Measurements from ENCODE around the gene SUSD1. TPM values are rescaled to one million over a fixed set of nuclear protein-coding genes. Genes with fewer than 3 reads are reported as not detected.

Gene SUSD1
- total RNA-seq, 1 donor from 2014 or later, result 16.6 TPM

DNA sequence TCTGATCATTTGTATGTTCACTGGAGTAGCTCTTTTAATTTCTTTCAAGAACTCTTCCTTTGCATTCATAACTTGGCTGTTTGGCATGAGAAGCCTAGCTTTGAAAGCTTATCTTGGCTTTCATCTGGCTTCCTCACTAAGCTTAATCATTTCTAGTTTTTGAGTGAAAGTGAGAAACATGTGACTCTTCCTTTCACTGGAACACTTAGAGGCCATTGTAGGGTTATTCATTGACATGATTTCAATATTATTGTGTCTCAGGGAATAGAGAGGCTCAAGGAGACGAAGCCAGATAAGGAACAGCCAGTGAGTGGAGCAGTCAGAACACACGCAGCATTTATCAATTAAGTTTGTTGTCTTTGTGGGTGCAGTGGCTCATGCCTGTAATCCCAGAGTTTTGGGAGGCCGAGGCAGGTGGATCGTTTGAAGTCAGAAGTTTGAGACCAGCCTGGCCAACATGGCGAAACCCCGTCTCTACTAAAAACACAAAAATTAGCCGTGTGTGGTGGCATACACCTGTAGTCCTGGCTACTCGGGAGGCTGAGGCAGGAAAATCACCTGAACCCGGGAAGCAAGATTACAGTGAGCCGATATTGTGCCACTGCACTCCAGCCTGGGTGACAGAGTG lies 180.2 kb downstream of the SUSD1 start:
- H3K4me1 ChIP-seq (ENCODE audit: insufficient read depth, low read length), result peaks cover 6% of the 10 kb centered on the region
- no peak overlapping the region for H2AFZ ChIP-seq (ENCODE audit: low read depth, low read length)
- no peak overlapping the region for H3K27ac ChIP-seq (ENCODE audit: low read depth, low read length)
- H3K27ac Mint-ChIP-seq (ENCODE audit: unreplicated experiment), result no peak overlapping the region
- no peaks in the 10 kb centered on the region for H3K36me3 ChIP-seq (ENCODE audit: insufficient read depth, low read length)
- no peaks in the 10 kb centered on the region for H3K27me3 ChIP-seq (ENCODE audit: insufficient read depth, low read length)
- peaks cover 1% of the 10 kb centered on the region for H3K27me3 Mint-ChIP-seq (ENCODE audit: low read depth, unreplicated experiment)
- no peaks in the 10 kb centered on the region for H4K20me1 ChIP-seq (ENCODE audit: insufficient read depth, low read length)
- no peak overlapping the region for H3K4me2 ChIP-seq (ENCODE audit: low read length)
- DNase-seq (ENCODE audit: low read depth) (peak; percentile 32), FAIRE-seq (no peak)
- H3K4me3 Mint-ChIP-seq (ENCODE audit: unreplicated experiment), result no peak overlapping the region
- no peaks in the 10 kb centered on the region for H3K9me3 Mint-ChIP-seq (ENCODE audit: unreplicated experiment)
- no peak for TF ChIP-seq EZH2 (IDR thresholded peaks at IDR 0.05; ENCODE audit: insufficient read depth, low read length)
- TF ChIP-seq, protein P1, sequence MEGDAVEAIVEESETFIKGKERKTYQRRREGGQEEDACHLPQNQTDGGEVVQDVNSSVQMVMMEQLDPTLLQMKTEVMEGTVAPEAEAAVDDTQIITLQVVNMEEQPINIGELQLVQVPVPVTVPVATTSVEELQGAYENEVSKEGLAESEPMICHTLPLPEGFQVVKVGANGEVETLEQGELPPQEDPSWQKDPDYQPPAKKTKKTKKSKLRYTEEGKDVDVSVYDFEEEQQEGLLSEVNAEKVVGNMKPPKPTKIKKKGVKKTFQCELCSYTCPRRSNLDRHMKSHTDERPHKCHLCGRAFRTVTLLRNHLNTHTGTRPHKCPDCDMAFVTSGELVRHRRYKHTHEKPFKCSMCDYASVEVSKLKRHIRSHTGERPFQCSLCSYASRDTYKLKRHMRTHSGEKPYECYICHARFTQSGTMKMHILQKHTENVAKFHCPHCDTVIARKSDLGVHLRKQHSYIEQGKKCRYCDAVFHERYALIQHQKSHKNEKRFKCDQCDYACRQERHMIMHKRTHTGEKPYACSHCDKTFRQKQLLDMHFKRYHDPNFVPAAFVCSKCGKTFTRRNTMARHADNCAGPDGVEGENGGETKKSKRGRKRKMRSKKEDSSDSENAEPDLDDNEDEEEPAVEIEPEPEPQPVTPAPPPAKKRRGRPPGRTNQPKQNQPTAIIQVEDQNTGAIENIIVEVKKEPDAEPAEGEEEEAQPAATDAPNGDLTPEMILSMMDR (IDR thresholded peaks at IDR 0.05; ENCODE audit: insufficient read depth, low read depth, low read length), result no peak
- no peaks in the 10 kb centered on the region for H3K9me3 ChIP-seq (ENCODE audit: insufficient read depth, low read depth, low read length)
- peaks cover 19% of the 10 kb centered on the region for H3K4me1 Mint-ChIP-seq (ENCODE audit: low read depth, unreplicated experiment)
- H3K79me2 ChIP-seq (ENCODE audit: insufficient read depth, low read length), result no peaks in the 10 kb centered on the region
- no peak overlapping the region for H3K4me3 ChIP-seq (ENCODE audit: insufficient read depth, low read depth, low read length)
- H3K9ac ChIP-seq (ENCODE audit: low read length), result no peak overlapping the region
- no peaks in the 10 kb centered on the region for H3K36me3 Mint-ChIP-seq (ENCODE audit: low read depth, unreplicated experiment)

GRCh38 chr9:111993319-111993718 lies 181.8 kb downstream of the SUSD1 start:
- Histone ChIP-seq H3K27me3 (ENCODE audit: insufficient read depth, low read length) (no peaks in the 10 kb centered on the region), H4K20me1 (ENCODE audit: insufficient read depth, low read length) (no peaks in the 10 kb centered on the region), H3K9me3 (ENCODE audit: insufficient read depth, low read depth, low read length) (no peaks in the 10 kb centered on the region), H3K36me3 (ENCODE audit: insufficient read depth, low read length) (no peaks in the 10 kb centered on the region), H3K27ac (ENCODE audit: low read depth, low read length) (no peak overlapping the region), H3K9ac (ENCODE audit: low read length) (no peak overlapping the region), H3K4me1 (ENCODE audit: insufficient read depth, low read length) (peaks cover 6% of the 10 kb centered on the region), H3K4me2 (ENCODE audit: low read length) (no peak overlapping the region), H3K4me3 (ENCODE audit: insufficient read depth, low read depth, low read length) (no peak overlapping the region), H2AFZ (ENCODE audit: low read depth, low read length) (no peak overlapping the region), H3K79me2 (ENCODE audit: insufficient read depth, low read length) (no peaks in the 10 kb centered on the region)
- no peak for DNase-seq (ENCODE audit: low read depth)
- no peaks in the 10 kb centered on the region for H3K36me3 Mint-ChIP-seq (ENCODE audit: low read depth, unreplicated experiment)
- peaks cover 19% of the 10 kb centered on the region for H3K4me1 Mint-ChIP-seq (ENCODE audit: low read depth, unreplicated experiment)
- TF ChIP-seq EZH2 (IDR thresholded peaks at IDR 0.05; ENCODE audit: insufficient read depth, low read length), result no peak
- TF ChIP-seq, protein P1 (IDR thresholded peaks at IDR 0.05; ENCODE audit: insufficient read depth, low read depth, low read length), result no peak
- no peak overlapping the region for H3K27ac Mint-ChIP-seq (ENCODE audit: unreplicated experiment)
- no peak for FAIRE-seq
- H3K9me3 Mint-ChIP-seq (ENCODE audit: unreplicated experiment), result no peaks in the 10 kb centered on the region
- peaks cover 1% of the 10 kb centered on the region for H3K27me3 Mint-ChIP-seq (ENCODE audit: low read depth, unreplicated experiment)
- no peak overlapping the region for H3K4me3 Mint-ChIP-seq (ENCODE audit: unreplicated experiment)

GRCh38 chr9:111992523-111992922 lies 182.6 kb downstream of the SUSD1 start:
- H4K20me1 ChIP-seq (ENCODE audit: insufficient read depth, low read length), result no peaks in the 10 kb centered on the region
- Mint-ChIP-seq H3K9me3 (ENCODE audit: unreplicated experiment) (no peaks in the 10 kb centered on the region), H3K27me3 (ENCODE audit: low read depth, unreplicated experiment) (no peaks in the 10 kb centered on the region), H3K27ac (ENCODE audit: unreplicated experiment) (no peak overlapping the region), H3K4me3 (ENCODE audit: unreplicated experiment) (no peak overlapping the region), H3K4me1 (ENCODE audit: low read depth, unreplicated experiment) (peaks cover 19% of the 10 kb centered on the region), H3K36me3 (ENCODE audit: low read depth, unreplicated experiment) (no peaks in the 10 kb centered on the region)
- DNase-seq (ENCODE audit: low read depth) (peak; percentile 85), FAIRE-seq (peak; percentile 29)
- H2AFZ ChIP-seq (ENCODE audit: low read depth, low read length), result no peak overlapping the region
- H3K79me2 ChIP-seq (ENCODE audit: insufficient read depth, low read length), result no peaks in the 10 kb centered on the region
- H3K4me3 ChIP-seq (ENCODE audit: insufficient read depth, low read depth, low read length), result no peak overlapping the region
- H3K27ac ChIP-seq (ENCODE audit: low read depth, low read length), result no peak overlapping the region
- no peak overlapping the region for H3K9ac ChIP-seq (ENCODE audit: low read length)
- no peaks in the 10 kb centered on the region for H3K36me3 ChIP-seq (ENCODE audit: insufficient read depth, low read length)
- H3K4me2 ChIP-seq (ENCODE audit: low read length), result peak overlapping the region; percentile 9
- no peaks in the 10 kb centered on the region for H3K27me3 ChIP-seq (ENCODE audit: insufficient read depth, low read length)
- TF ChIP-seq, protein P1 (IDR thresholded peaks at IDR 0.05; ENCODE audit: insufficient read depth, low read depth, low read length), result no peak
- TF ChIP-seq EZH2 (IDR thresholded peaks at IDR 0.05; ENCODE audit: insufficient read depth, low read length), result no peak
- peaks cover 6% of the 10 kb centered on the region for H3K4me1 ChIP-seq (ENCODE audit: insufficient read depth, low read length)
- no peaks in the 10 kb centered on the region for H3K9me3 ChIP-seq (ENCODE audit: insufficient read depth, low read depth, low read length)
